ENCODE measurements around the gene COPG2.

COPG2 gene

DNA sequence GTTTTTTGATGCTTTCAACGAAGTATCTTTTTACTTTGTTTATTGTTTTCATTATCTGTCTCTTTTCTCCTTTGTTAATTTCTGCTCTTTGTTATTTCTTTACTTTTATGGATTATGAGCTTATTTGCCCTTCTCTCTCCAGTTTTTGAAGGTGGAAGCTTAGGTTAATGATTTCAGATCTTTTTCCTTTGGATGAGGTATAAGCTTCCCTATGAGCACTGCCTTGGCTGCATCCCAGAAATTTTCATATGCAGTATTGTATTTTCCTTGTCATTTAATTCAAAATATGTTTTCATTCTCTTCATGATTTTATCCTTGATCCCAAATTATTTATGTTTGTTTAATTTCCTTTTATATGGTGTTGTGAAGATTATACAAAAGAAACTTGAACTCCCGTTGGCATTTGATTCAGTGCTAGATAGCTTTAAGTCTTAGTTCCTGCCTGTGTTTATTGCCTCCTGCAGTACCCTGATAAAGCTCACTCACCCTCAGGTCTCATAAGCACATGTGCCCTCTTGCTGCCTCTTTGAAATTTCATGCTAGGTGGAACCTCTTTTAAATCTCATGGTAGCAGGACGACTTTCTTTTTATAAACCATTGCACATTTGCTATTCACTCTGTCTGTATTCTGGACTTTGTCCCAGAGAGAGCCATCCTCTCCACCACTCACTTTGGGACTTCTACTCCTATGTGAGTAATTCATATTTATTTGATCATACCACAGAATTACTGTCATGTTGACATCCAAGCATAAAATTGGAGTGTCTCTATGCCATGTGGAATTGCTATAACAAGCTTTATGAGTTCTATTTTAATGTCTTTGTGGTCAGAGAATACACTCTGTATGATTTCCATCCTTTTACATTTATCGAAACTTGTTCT is 204.8 kb downstream of the COPG2 start:
- no peak for DNase-seq

DNA sequence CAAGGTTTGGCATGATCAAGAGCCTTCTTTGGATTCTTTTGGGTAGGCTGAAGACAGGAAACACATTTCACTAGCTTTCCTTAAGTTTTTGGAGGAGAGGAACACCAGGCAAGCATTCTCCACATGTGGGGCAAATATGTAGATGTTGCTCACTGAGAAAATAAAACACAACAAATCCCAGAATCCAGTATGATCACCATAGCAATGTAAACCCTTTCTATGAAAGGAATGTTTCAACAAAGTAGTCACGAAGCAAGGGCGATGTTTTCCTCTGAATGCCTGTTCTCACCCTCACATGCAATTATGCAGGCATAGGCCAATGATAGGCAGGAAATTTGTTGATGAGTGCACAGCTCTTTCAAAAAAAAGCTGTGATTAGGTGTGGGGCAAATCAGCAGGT is 207.3 kb downstream of the COPG2 start:
- DNase-seq = no peak

DNA sequence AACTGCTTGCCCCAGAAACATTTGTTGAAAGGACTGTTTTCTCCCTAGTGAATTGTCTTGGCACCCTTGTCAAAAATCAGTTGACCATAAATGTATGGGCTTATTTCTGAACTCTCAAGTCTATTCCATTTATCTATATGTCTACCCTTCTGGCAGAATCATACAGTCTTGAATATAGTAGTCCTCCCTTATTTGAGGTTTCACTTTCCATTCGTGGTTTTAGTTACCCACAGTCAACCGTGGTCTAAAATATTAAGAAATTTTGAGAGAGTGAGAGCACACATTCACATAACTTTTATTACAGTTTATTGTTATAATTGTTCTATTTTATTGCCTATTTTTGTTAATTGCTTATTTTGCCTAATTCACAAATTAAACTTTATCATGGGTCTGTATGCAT is 210.3 kb downstream of the COPG2 start:
- DNase-seq = no peak
